HG03139 (cell line): ENCODE measurements around the gene TMED5.
"Not testable (repeated sequence)": the region's sequence is repeated elsewhere in the genome, so short reads cannot be mapped to it uniquely, and the experiment has no call there.

ENCODE experiments used
- ATAC-seq: cut with Tn5 transposase; IDR thresholded peaks from one replicate; pipeline ENCODE4 v1.9.1; 2021; ENCODE audit not compliant: unreplicated experiment

Gene TMED5

DNA sequence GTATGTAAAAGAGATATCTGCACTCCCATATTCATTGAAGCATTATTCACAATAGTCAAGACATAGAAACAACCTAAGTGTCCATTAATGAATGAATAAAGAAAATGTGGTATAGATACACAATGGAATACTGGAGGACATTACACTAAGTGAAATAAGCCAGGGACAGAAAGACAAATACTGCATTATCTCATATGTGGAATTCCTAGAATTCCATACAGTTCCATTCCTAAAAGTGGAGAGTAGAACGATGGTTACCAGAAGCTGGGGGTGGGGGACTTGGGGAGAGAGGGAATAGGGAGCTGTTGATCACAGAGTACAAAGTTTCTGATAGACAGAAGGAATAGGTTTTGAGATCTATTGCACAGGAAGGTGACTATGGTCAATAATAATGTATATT, 7.4 kb downstream of the TMED5 start:
- ATAC-seq = no peak

DNA sequence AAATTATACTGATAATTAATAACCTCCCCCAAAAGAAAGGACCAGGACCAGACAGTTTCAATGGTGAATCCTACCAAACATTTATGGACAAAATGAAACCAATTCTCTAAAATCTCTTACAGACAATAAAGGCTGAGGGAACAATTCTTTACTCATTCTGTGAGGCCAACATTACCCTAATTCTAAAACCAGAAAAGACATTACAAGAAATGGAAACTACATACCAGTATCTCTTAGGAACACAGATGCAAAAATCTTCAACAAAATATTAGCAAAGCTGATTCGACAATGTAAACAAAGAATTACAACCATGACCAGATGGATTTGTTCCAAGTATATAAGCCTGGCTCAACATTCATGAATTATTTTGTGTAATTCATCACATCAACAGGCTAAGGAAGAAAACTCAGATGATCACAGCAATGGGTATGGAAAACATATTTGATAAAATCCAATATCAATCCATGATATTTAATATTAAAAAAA, 8.6 kb downstream of the TMED5 start:
- ATAC-seq = no peak

DNA sequence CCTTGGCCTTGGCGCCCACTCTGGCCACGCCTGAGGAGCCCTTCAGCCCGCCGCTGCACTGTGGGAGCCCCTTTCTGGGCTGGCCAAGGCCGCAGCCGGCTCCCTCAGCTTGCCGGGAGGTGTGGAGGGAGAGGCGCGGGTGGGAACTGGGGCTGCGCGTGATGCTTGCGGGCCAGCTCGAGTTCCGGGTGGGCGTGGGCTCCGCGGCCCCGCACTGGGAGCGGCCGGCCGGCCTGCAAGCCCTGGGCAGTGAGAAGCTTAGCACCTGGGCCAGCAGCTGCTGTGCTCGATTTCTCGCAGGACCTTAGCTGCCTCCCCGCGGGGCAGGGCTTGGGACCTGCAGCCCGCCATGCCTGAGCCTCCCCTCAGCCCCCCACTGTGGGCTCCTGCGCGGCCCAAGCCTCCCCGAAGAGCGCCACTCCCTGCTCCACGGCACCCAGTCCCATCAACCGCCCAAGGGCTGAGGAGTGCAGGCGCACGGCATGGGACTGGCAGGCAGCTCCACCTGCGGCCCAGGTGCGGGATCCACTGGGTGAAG, 10.0 kb downstream of the TMED5 start:
- not testable (repeated sequence) for ATAC-seq

DNA sequence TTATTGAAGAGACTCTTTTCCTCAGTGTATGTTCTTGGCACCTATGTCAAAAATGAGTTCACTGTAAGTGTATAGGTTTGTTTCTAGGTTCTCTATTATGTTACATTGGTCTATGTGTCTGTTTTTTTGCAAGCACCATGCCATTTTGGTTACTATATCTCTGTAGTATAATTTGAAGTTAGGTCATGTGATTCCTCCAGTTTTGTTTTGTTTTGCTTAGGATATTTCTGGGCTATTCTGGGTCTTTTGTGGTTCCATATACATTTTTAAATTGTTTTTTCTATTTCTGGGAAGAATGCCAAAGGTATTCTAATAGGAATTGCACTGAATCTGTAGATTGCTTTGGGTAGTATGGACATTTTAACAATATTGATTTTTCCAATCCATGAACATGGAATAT, 13.2 kb downstream of the TMED5 start:
- no peak for ATAC-seq

DNA sequence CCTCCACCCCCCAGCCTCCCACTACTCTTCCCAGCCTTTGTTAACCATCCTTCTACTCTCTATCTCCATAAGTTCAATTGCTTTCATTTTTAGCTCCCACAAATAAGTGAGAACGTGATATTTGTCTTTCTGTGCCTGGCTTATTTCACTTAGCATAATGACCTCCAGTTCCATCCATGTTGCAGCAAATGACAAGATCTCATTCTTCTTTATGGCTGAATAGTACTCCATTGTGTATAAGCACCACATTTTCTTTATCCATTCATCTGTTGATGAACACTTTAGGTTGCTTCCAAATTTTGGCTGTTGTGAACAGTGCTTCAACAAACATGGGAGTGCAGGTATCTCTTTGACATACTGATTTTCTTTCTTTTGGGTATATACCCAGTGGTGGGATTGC, 14.3 kb downstream of the TMED5 start:
- ATAC-seq = not testable (repeated sequence)

DNA sequence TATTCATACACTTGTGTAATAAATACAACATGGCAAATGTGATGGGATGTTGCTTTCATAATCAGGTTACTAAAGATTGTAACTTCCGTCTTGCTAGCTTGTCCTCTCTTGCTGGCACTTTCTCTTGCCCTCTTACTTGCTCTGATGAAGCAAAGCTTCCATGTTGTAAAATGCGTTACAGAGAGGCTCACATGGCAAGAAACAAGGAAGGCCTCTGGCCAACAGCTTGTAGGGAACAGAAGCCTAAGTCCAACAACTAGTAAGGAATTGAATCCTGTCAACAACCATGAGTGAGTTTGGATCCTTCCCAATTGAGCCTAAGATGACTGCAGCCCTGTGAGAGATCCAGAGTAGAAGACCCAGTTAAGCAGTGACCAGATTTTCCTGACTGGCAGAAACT, 15.4 kb downstream of the TMED5 start:
- no peak for ATAC-seq

DNA sequence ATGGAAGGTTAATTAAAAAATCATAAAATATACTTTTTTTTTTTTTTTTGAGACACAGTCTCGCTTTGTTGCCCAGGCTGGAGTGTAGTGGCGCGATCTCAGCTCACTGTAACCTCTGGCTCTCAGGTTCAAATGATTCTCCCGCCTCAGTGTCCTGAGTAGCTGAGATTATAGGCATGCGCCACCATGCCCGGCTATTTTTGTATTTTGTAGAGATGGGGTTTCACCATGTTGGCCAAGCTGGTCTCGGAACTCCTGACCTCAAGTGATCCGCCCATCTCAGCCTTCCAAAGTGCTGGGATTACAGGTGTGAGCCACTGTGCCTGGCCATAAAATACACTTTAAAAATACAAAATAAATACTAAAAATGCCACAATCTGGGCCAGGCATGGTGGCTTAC, 16.9 kb downstream of the TMED5 start:
- not testable (repeated sequence) for ATAC-seq

DNA sequence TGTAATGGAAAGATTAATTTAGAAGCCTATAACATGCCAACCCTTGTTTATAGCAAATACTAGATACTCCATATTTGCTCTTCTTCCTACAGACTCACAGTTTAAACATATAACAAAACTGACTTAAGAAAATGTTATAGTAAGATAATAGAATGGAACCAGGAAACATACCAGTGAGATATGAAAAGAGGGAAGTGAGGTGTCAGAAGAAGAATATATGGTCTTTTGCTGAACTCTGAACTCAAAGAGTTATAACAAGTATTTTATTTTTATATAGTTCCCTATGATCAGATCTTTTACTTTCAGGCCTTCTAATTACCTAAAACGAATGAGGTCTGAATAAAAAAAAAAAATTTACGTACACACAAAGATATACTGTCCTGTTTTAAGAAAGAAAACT, 20.9 kb downstream of the TMED5 start:
- ATAC-seq = no peak

DNA sequence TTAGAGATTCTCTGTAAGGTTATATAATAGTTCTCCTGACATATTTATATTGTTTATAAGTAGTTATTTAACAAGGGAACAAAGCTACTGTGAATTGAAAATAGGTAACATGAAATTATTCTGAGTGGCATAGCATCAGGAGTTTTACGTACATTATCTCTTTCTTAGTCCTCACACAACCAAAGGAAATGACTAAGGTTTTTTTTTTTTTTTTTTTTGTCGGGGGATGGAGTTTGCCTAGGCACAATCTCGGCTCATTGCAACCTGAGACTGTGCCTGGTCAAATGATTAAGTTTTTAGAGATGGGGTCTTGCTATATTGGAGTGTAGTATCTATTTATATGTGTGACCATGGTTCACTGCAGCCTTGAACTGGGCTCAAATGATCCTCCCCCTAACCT, 24.9 kb downstream of the TMED5 start:
- no peak for ATAC-seq

DNA sequence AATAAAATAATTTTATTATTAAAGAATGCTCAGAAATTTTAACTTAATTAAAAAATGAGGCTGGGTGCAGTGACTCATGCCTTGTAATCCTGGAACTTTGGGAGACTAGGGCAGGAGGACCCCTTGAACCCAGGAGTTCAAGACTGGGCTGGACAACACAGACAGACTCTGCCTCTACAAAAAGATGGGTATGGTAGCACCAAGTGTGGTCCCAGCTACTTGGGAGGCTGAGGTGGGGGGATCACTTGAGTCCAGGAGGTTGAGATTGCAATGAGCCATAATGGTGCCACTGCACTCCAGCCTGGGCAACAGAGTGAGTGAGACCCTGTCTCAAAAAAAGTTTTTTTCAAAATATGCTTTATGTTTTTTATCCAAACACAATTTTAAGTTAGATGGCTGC, 25.3 kb downstream of the TMED5 start:
- ATAC-seq = no peak

DNA sequence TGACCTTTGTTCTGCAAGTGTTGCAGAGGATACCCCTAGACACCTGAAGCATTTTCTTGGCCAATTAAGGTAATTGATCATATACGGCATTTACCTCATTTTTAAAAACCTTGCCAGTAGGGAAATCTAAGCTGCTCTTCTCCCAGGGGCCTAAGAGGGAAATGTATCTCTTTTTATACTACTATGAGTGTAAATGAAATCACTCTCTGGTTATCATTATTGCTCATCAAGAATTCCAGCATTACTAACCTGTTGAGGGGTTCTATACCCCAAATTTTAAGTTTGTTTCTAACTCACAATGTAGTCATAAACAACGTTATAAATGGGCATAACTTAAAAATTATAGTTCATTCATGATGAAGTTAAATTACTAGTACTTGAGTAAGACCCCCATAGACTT, 27.4 kb downstream of the TMED5 start:
- ATAC-seq = no peak

DNA sequence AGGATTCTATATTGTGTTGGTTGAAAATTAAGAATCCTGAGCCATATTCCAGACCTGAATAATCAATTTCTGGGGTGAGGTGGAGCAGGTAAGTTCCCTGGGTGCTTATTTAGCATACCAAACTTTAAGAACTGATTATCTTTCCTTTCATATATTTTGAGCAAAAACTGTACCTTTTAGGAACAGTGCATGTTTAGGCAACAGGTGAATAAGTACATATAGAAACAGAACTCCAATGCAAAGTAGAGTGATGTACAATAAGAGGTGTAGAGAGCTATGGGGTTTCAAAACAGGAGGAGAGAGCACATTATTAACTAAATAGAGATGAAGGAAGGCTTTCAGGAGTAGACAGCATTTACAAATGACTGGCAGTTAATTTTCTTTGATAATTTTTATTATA, 28.7 kb downstream of the TMED5 start:
- ATAC-seq = no peak

DNA sequence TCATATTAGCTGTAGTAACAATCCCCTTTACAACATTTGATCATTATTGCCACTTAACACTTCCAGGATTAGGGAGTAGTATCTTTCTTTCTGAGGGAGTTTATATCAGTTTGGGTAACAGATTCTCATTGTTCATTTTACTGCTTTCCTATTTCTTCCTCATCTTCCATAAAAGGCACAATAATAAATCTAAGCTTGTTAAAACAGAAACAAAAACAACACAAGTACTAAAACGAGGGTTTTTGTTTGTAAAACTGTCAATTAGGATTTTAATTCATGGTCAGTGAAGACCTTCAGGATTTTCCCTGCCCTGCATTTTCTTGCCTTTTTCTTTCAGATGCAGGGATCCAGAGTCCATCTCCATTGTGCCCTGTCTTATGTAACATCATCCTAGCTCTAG, 29.5 kb downstream of the TMED5 start:
- no peak for ATAC-seq

DNA sequence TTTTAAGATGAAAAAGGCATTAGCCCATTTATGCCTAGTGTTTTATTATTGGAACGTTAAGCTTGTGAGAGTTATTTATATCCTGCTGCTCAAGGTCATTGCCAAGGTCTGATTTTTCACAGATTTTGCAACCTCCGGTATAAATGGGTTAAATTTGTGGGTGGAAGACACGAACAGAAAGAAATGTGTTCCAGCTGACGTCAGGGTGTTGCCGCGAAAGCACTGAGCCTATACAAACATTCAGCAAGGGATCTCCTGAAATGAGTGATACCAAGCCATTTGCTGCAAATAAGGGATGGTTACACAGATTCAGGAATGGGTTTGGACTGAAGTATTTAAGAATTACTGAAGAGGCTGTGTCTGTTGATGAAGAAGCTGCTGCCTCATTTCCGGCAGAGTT, 32.2 kb downstream of the TMED5 start:
- no peak for ATAC-seq

DNA sequence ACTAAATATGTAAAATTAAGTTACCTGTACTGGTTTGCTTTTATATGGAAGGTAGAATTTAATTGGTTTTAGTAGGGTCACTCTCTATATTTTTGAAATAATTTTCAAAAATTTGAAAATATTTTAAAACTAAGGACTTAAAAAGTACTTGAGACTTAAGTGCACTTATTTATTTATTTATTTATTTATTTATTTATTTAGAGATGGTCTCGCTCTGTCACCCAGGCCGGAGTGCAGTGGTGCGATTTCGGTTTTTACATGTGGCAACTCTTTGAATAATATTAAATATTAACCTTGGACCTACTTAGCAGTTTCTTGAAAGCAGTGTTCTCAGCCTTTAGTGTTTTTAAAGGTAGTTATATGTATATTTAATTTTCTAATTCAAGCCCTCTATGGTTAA, 36.4 kb downstream of the TMED5 start:
- no peak for ATAC-seq

DNA sequence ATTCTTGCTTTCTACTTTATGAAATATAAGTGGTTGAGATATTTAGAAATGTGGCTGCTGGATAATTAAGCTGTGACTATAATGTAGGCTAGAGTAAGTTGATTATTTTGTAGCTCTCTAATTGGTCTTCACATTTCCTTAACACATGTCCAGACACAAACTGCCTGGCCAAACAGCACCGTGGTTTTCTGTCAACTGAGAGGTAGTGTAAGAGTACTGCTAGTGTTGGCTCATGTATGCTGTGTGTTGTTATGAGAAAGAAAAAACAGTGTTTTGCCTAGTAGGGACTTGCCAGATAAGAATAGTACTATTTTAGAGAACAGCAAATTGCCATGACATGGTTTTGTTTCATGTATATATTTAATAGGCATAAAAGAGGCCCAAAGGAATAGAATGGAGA, 37.1 kb downstream of the TMED5 start:
- ATAC-seq = no peak

DNA sequence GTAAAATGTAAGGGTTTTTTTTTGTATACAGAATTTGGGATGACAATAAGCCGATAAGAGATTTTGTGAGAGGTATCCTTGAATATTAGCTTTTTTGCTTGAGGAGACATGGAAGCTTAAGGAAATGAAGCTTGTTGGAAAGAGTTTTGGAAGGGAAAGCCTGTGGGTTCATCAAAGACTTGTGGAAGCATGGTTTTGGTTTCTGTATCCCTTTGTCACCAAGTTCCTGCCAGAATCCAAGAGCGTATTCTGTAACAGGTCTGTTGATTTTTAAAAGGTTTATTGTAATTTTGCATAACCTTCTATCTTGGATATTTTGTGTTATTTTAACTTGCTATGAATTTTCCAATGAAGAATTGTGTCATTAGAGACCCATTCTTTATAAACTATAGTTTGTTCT, 38.1 kb downstream of the TMED5 start:
- no peak for ATAC-seq

DNA sequence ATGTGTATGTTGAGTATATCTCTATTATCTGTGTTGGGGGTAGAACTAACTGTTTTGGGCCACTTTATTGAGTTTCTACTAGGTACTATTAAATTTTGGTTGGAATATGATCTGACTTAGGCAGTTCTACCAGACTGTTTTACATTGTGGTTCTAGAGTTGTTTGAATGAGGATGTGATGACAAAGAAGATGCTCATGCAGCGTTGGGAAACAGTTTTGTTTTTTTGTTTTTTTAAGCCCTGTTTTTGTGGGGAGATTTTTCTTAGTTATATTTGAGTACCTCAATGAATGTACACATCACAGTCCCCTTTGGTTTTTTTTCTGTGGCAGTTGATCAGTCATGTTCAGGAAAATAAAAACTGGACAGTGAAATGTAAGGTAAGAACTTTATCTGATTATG, 40.1 kb downstream of the TMED5 start:
- ATAC-seq = no peak

DNA sequence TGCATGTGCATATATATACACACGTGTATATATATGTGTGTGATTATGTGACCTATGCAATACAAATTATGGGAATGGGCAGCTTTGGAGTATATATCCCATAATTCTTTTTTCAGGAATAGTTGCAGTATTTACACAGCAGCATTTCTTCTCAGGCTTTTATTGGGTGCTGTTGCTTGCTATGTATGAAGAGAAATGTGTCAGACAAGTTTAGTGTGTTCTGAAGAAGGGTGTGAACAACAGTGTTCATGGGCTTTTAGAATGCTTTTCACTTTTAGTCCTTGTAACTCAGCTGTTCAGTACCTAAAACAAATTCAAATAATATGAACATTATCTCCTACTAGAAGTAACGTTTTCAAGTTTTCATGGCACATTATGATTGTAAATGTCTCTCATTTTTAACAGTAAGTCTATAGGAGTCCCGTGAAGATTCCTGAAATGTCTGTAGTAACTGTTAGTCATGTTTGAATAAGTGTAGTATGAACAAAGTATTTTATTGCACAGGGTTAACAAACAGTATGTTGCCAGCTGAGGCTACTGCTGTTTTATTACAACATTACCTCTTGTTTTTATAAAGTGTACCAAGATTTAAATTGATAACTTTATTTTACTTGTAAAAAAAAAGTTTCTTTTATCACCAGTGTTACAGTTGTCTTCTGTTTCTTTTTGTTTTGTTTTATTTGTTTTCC, 42.5 kb downstream of the TMED5 start:
- no peak for ATAC-seq

DNA sequence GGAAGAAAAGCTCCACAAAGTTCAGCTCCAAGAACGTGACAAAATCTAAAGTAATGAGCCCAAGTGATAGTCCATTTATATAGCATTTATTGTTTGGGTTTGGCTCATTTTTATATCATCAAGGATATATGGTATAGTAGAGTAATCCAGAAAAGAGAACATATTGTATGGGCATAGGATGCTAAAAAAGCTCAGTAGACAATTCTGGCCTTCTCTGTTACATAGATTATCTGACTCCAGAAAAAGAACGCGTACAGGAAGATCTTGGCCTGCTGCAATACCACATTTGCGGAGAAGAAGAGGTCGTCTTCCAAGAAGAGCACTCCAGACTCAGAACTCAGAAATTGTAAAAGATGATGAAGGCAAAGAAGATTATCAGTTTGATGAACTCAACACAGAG, 43.8 kb downstream of the TMED5 start:
- ATAC-seq = no peak

DNA sequence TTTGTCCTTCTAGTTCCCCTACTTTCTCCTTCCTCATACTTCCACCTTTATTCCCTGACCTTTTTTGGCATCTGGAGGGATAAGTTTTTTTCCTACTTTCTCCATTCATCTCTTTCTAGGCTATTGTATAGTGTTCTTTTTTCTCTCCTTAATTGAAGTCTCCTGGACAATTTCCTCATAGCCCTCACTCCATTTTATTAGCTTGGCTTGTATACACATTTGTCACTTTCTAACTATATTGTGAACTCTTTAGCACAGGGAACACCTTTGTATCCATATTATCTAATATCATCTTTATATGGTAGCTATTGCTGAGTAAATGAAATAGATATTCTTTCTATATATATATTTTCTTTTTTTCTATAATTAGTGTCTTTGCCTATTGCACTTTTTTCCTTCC, 47.6 kb downstream of the TMED5 start:
- no peak for ATAC-seq

DNA sequence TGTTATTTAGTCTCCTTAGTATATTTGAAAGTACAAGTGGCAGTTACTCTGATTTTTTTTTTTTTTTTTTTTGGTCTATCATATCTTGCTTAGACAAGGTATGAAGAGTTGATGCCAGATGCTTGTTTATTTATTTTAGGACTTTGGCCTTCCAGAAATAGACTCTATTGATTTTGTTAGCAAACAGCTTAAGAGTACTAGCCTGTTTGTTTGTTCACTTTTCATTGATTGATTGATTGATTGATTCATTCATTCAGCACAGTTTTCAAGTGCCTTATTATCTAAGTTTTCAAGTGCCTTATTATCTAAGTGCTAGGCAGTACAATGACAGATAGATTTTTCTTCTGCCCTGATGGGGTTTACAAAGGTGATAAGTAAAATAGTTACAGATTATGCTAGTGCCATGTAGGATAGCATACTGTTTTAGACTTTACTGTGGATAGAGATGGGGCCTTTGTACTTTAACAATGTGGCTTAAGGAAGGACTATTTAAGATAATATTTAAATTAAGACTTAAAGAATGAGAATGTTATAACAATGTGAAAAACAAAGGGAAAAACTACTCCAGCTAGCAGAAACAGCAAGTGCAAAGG, 50.6 kb downstream of the TMED5 start:
- no peak for ATAC-seq
